Osteoblast (primary cell): ENCODE results near the gene ELK3. TPM values are rescaled to one million over a fixed set of nuclear protein-coding genes. Genes with fewer than 3 reads are reported as not detected.
A peak's percentile ranks its signal among the peaks of the same experiment; 100 is the strongest.

Experiments used
- DNase-seq: peaks from one replicate; pipeline ENCODE4 v3.0.0; 2011; ENCODE audit warnings: low spot score, mixed read lengths; ENCODE audit not compliant: insufficient read length; ENCODE audit errors: missing footprints
- H2AFZ ChIP-seq: 2 replicates; pipeline ENCODE4 v1.6.0; 2011; ENCODE audit warnings: mild to moderate bottlenecking, low read length
- H3K27ac ChIP-seq: 2 replicates; pipeline ENCODE4 v1.5.1; 2011; ENCODE audit warnings: mild to moderate bottlenecking, low read depth, low read length, moderate library complexity
- H3K27me3 ChIP-seq: 2 replicates; pipeline ENCODE4 v1.6.0; 2012; ENCODE audit warnings: mild to moderate bottlenecking, control low read depth, inconsistent platforms, low read length, moderate library complexity; ENCODE audit not compliant: insufficient read depth
- H3K36me3 ChIP-seq: 2 replicates; pipeline ENCODE4 v1.5.1; 2011; ENCODE audit warnings: mild to moderate bottlenecking, low read length, control low read depth, moderate library complexity; ENCODE audit not compliant: insufficient read depth
- H3K4me1 ChIP-seq: 2 replicates; pipeline ENCODE4 v1.5.1; 2011; ENCODE audit warnings: mild to moderate bottlenecking, low read length, control low read depth, moderate library complexity; ENCODE audit not compliant: insufficient read depth
- H3K4me2 ChIP-seq: 2 replicates; pipeline ENCODE4 v1.6.0; 2011; ENCODE audit warnings: mild to moderate bottlenecking, low read length; ENCODE audit not compliant: insufficient read depth
- H3K4me3 ChIP-seq: fragments of 200-600 bp; sonication (generic); 3 replicates; pipeline ENCODE4 v1.5.1; 2012; ENCODE audit warnings: mild to moderate bottlenecking, low read length, inconsistent platforms; ENCODE audit not compliant: insufficient read depth
- H3K79me2 ChIP-seq: 2 replicates; pipeline ENCODE4 v1.6.0; 2012; ENCODE audit warnings: mild to moderate bottlenecking, low read length, control low read depth, inconsistent platforms; ENCODE audit not compliant: insufficient read depth
- H3K9me3 ChIP-seq: 2 replicates; pipeline ENCODE4 v1.5.1; 2011; ENCODE audit warnings: low read depth, low read length, control low read depth
- H4K20me1 ChIP-seq: 2 replicates; pipeline ENCODE4 v1.6.0; 2012; ENCODE audit warnings: mild to moderate bottlenecking, low read length, control low read depth; ENCODE audit not compliant: insufficient read depth
- total RNA-seq: library from RNA; depleted of rRNA; stranded (reverse); fragments of >200 nt; gene quantifications from 2 replicates; pipeline ENCODE4 v1.2.3, GENCODE V29; 2012
- TF ChIP-seq, protein P1 (sequence below): IDR thresholded peaks from 2 replicates; pipeline ENCODE4 v1.5.1; 2011; ENCODE audit warnings: mild to moderate bottlenecking, low read depth, low read length, moderate library complexity; ENCODE audit errors: extremely low read depth

The ELK3 gene
- total RNA-seq, 1 donor, result 27.5 TPM

DNA sequence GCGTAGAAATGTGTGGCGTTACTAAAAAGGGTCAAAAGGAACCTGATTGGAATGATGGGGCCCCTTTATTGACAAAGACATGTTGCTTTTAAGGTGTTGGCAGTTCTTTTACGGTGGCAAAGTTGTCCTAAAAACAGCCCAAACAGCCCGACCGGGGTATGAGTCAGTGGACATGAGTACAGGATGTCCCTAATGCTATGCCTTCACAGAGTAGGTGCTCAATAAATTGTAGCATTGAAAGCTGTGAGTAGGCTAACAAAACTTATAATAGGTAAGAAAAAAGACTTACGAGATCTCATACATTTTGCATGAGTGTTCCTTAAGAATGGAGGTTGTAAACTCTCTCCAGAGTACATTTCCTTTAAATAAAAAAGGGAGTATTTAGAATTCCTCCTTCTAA lies 2.6 kb downstream of the ELK3 start:
- Histone ChIP-seq H3K36me3 (no peaks in the 10 kb centered on the region), H2AFZ (no peak overlapping the region), H3K4me3 (peak overlapping the region; percentile 94), H3K79me2 (peaks cover 49% of the 10 kb centered on the region), H3K27me3 (no peaks in the 10 kb centered on the region), H3K9me3 (no peaks in the 10 kb centered on the region), H4K20me1 (no peaks in the 10 kb centered on the region), H3K4me2 (peak overlapping the region; percentile 87), H3K4me1 (peaks cover 38% of the 10 kb centered on the region), H3K27ac (peak overlapping the region; percentile 100)
- peak; percentile 72 for DNase-seq
- TF ChIP-seq, protein P1, sequence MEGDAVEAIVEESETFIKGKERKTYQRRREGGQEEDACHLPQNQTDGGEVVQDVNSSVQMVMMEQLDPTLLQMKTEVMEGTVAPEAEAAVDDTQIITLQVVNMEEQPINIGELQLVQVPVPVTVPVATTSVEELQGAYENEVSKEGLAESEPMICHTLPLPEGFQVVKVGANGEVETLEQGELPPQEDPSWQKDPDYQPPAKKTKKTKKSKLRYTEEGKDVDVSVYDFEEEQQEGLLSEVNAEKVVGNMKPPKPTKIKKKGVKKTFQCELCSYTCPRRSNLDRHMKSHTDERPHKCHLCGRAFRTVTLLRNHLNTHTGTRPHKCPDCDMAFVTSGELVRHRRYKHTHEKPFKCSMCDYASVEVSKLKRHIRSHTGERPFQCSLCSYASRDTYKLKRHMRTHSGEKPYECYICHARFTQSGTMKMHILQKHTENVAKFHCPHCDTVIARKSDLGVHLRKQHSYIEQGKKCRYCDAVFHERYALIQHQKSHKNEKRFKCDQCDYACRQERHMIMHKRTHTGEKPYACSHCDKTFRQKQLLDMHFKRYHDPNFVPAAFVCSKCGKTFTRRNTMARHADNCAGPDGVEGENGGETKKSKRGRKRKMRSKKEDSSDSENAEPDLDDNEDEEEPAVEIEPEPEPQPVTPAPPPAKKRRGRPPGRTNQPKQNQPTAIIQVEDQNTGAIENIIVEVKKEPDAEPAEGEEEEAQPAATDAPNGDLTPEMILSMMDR, result no peak

DNA sequence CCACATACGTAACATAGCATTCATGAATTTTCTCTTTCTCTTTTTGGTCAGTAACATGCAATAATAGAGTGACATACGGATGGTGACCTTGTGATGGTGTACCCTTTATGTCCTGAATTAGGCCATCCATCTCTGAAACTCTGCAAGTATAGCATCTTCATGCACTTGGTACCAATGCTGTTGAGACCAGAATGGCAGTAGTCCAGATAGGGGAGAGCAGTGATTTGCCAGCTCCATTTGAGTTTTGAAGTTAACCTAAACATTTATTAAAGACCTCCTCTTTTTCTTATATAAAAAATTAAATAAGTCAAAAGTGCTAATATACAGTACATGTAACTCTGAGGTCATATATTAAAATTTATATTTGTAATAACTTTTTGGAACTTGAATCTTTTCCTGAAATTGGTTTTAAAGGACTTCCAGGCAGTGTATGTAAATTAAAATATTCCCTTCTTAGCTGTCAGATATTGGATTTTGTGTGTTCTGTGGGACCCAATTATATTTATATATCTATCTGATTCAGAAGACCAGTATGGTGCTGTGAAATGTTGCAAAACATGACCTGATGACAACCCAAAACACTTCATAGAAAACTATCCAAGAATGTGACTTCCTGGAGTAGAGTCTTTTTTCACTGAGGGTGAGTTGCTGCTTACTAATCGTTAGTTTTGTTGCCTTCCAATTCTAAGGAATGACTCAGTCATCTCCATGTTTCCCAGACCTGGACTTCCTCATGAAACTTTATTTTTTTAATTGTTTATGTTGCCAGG lies 3.5 kb downstream of the ELK3 start:
- no peaks in the 10 kb centered on the region for H3K36me3 ChIP-seq
- no peaks in the 10 kb centered on the region for H3K27me3 ChIP-seq
- peaks cover 58% of the 10 kb centered on the region for H3K79me2 ChIP-seq
- peaks cover 38% of the 10 kb centered on the region for H3K4me1 ChIP-seq
- H3K27ac ChIP-seq, result peak overlapping the region; percentile 100
- H3K4me3 ChIP-seq, result no peak overlapping the region
- no peaks in the 10 kb centered on the region for H3K9me3 ChIP-seq
- DNase-seq, result peak; percentile 96
- H4K20me1 ChIP-seq, result no peaks in the 10 kb centered on the region
- H3K4me2 ChIP-seq, result peak overlapping the region; percentile 87
- TF ChIP-seq, protein P1, result no peak
- no peak overlapping the region for H2AFZ ChIP-seq

DNA sequence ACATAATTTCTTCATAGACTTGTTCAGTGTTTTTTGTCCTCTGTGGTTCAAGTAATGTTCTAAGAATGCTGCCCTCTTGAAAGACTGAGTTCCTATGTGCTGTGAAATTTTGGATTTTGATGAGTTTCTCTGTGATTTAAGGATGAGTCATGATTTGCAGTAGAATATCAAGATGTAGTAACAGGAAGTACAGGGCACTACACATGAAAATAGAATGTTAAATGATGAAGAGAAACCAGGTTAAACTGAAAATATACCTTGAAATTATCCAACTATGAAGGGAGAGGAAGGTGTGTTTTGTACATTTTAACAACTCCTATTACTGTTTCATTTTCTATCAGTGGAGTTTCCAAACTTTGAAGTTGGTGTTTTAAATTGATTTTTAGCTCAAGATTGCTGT lies 4.8 kb downstream of the ELK3 start:
- no peaks in the 10 kb centered on the region for H3K27me3 ChIP-seq
- TF ChIP-seq, protein P1, result no peak
- no peaks in the 10 kb centered on the region for H4K20me1 ChIP-seq
- H3K4me2 ChIP-seq, result peak overlapping the region; percentile 81
- H3K36me3 ChIP-seq, result no peaks in the 10 kb centered on the region
- no peak overlapping the region for H2AFZ ChIP-seq
- peak; percentile 79 for DNase-seq
- H3K79me2 ChIP-seq, result peaks cover 70% of the 10 kb centered on the region
- peaks cover 38% of the 10 kb centered on the region for H3K4me1 ChIP-seq
- H3K9me3 ChIP-seq, result no peaks in the 10 kb centered on the region
- H3K4me3 ChIP-seq, result peak overlapping the region; percentile 2
- H3K27ac ChIP-seq, result peak overlapping the region; percentile 100

DNA sequence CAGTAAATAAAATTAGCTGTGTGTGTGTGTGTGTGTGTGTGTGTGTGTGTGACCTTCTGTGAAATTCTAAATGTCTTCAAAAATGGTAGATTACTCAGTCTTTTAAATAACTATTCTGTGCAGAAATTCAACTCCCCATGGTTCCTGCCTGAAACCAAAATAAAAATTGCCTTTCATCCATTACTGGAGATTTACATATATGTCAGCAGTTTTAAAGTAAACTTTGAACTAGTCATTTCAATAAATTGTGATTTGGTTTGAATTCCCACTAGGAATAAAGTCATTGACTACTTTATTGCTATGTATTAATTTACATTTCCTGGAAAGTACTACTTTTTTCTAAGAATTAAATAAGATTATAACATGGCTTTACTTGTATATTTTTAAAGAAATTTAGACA lies 5.3 kb downstream of the ELK3 start:
- Histone ChIP-seq H4K20me1 (no peaks in the 10 kb centered on the region), H3K4me2 (peak overlapping the region; percentile 81), H3K27ac (peak overlapping the region; percentile 100), H3K4me3 (peak overlapping the region; percentile 2), H3K79me2 (peaks cover 75% of the 10 kb centered on the region), H3K27me3 (no peaks in the 10 kb centered on the region), H3K36me3 (no peaks in the 10 kb centered on the region), H3K4me1 (peaks cover 38% of the 10 kb centered on the region), H3K9me3 (no peaks in the 10 kb centered on the region), H2AFZ (no peak overlapping the region)
- TF ChIP-seq, protein P1, result no peak
- no peak for DNase-seq
